HepG2 (cell line): ENCODE data around the gene IQCN. TPM values are rescaled to one million over a fixed set of nuclear protein-coding genes. Genes with fewer than 3 reads are reported as not detected.

Source experiments
- AGO2 ChIP-seq: fragments of 200-400 bp; formaldehyde crosslinking; optimal IDR thresholded peaks from 2 replicates; pipeline ENCODE3; 2017; ENCODE audit warnings: mild to moderate bottlenecking, low read depth, low read length, moderate library complexity
- AKAP8 ChIP-seq: sonication (generic); formaldehyde crosslinking; IDR thresholded peaks from 2 replicates; pipeline ENCODE4 v1.5.1; 2020; ENCODE audit warnings: mild to moderate bottlenecking, missing genetic modification reagents
- DZIP1 ChIP-seq: sonication (generic); formaldehyde crosslinking; IDR thresholded peaks from 2 replicates; pipeline ENCODE4 v1.5.0; 2020; ENCODE audit warnings: mild to moderate bottlenecking, missing genetic modification reagents
- GTF3A ChIP-seq: sonication (generic); formaldehyde crosslinking; conservative IDR thresholded peaks from 2 replicates; pipeline ENCODE4 v1.4.0; 2020; ENCODE audit warnings: mild to moderate bottlenecking, missing genetic modification reagents
- HOMEZ ChIP-seq: IDR thresholded peaks from 2 replicates; pipeline ENCODE4 v1.6.1; 2016; ENCODE audit warnings: low read depth
- HOXA9 ChIP-seq: sonication (generic); formaldehyde crosslinking; IDR thresholded peaks from 2 replicates; pipeline ENCODE4 v1.8.1; 2022; ENCODE audit warnings: missing genetic modification reagents, mild to moderate bottlenecking, moderate library complexity, borderline replicate concordance
- IKZF1 ChIP-seq: fragments of 450-650 bp; IDR thresholded peaks from 2 replicates; pipeline ENCODE4 v1.7.1; 2016
- IRX3 ChIP-seq: sonication (generic); formaldehyde crosslinking; IDR thresholded peaks from 2 replicates; pipeline ENCODE4 v1.8.1; 2023; ENCODE audit warnings: mild to moderate bottlenecking, low read depth, missing genetic modification reagents, borderline replicate concordance
- MAFG ChIP-seq: sonication (generic); formaldehyde crosslinking; IDR thresholded peaks from 2 replicates; pipeline ENCODE4 v1.5.1; 2020; ENCODE audit warnings: mild to moderate bottlenecking, missing genetic modification reagents
- MLX ChIP-seq: IDR thresholded peaks from 2 replicates; pipeline ENCODE4 v1.6.1; 2016
- MXD4 ChIP-seq: IDR thresholded peaks from 2 replicates; pipeline ENCODE4 v1.6.1; 2016; ENCODE audit warnings: mild to moderate bottlenecking, missing biosample characterization, missing genetic modification reagents
- NR1H2 ChIP-seq: sonication (generic); formaldehyde crosslinking; IDR thresholded peaks from 2 replicates; pipeline ENCODE4 v1.8.1; 2022; ENCODE audit warnings: low read depth, missing genetic modification reagents, borderline replicate concordance
- PHF8 ChIP-seq: sonication (generic); formaldehyde crosslinking; IDR thresholded peaks from 2 replicates; pipeline ENCODE4 v1.5.0; 2020; ENCODE audit warnings: missing genetic modification reagents
- RBAK ChIP-seq: sonication (generic); formaldehyde crosslinking; IDR thresholded peaks from 2 replicates; pipeline ENCODE4 v1.5.1; 2020; ENCODE audit warnings: mild to moderate bottlenecking, missing genetic modification reagents
- SP1 ChIP-seq, 2 experiments: fragments of 450-650 bp in 1 of 2; sonication (generic) in 1 of 2; formaldehyde crosslinking in 1 of 2; IDR thresholded peaks; 2 replicates each; pipeline versions ENCODE4 v1.4.0 to v1.6.1; 2016 to 2020; ENCODE audit warnings: missing genetic modification reagents in 1 of 2
- THAP11 ChIP-seq: IDR thresholded peaks from 2 replicates; pipeline ENCODE4 v1.6.1; 2016; ENCODE audit warnings: missing biosample characterization, missing genetic modification reagents
- ZBTB8A ChIP-seq: sonication (generic); formaldehyde crosslinking; IDR thresholded peaks from 2 replicates; pipeline ENCODE4 v1.4.0; 2020; ENCODE audit warnings: mild to moderate bottlenecking, low read depth, missing genetic modification reagents, borderline replicate concordance
- ZMAT3 ChIP-seq: sonication (generic); formaldehyde crosslinking; conservative IDR thresholded peaks from 2 replicates; pipeline ENCODE4 v1.7.0; 2021; ENCODE audit warnings: missing genetic modification reagents
- ZNF441 ChIP-seq: sonication (generic); formaldehyde crosslinking; IDR thresholded peaks from 2 replicates; pipeline ENCODE4 v1.7.0; 2021; ENCODE audit warnings: missing genetic modification reagents, borderline replicate concordance
- ZNF451 ChIP-seq: sonication (generic); formaldehyde crosslinking; IDR thresholded peaks from 2 replicates; pipeline ENCODE4 v1.5.0; 2020; ENCODE audit warnings: mild to moderate bottlenecking, missing genetic modification reagents
- ZNF550 ChIP-seq: sonication (generic); formaldehyde crosslinking; IDR thresholded peaks from 2 replicates; pipeline ENCODE4 v1.4.0; 2020; ENCODE audit warnings: mild to moderate bottlenecking, missing genetic modification reagents, borderline replicate concordance
- ZNF607 ChIP-seq: sonication (generic); formaldehyde crosslinking; IDR thresholded peaks from 2 replicates; pipeline ENCODE4 v1.5.1; 2020; ENCODE audit warnings: missing genetic modification reagents, mild to moderate bottlenecking, borderline replicate concordance
- ZNF7 ChIP-seq: IDR thresholded peaks from 2 replicates; pipeline ENCODE4 v1.6.1; 2016; ENCODE audit warnings: missing biosample characterization, missing genetic modification reagents
- ZNF800 ChIP-seq: sonication (generic); formaldehyde crosslinking; IDR thresholded peaks from 2 replicates; pipeline ENCODE4 v1.4.0; 2020; ENCODE audit warnings: missing genetic modification reagents
- ZNF883 ChIP-seq: sonication (generic); formaldehyde crosslinking; IDR thresholded peaks from 2 replicates; pipeline ENCODE4 v1.5.1; 2020; ENCODE audit warnings: mild to moderate bottlenecking, missing genetic modification reagents; ENCODE audit errors: not compliant biosample characterization
- polyA plus RNA-seq, 8 experiments: library from polyadenylated mRNA; depleted of rRNA in 3 of 8; stranded (reverse) in 7 of 8; unstranded in 1 of 8; fragments of >200 nt; fragmentation: Illumina TruSeq in 4 of 8; extraction: Trizol in 4 of 8; gene quantifications; 2 replicates each; pipeline versions ENCODE4 v1.2.1 to v1.2.3, GENCODE V29; 2011 to 2016; ENCODE audit warnings: low read depth in 4 of 8, missing spikeins in 1 of 8, mixed read lengths in 1 of 8; ENCODE audit not compliant: insufficient read depth in 1 of 8
- total RNA-seq, 5 experiments: library from RNA; depleted of rRNA; stranded (reverse); fragments of >200 nt; fragmentation: Illumina TruSeq; extraction: Trizol; gene quantifications; 2 replicates each; pipeline ENCODE4 v1.2.3, GENCODE V29; 2016; ENCODE audit warnings: low read depth in 1 of 5

IQCN gene
- total and polyA plus RNA-seq, 2 of the 13 experiments (the other 11 are each of a cell fraction or from before 2014, with no cell fraction given): 0.04 to 0.18 TPM

GRCh38 chr19:18233224-18233825 is 40.9 kb downstream of the IQCN start (continued):
- TF ChIP-seq ZNF800 (CRISPR knock-in tag) (peak; percentile 87; the same call in 1 of the 2 replicates), MLX (no peak), HOMEZ (CRISPR knock-in tag) (peak; percentile 53; the same call in 1 of the 2 replicates), ZBTB8A (no peak), HOXA9 (CRISPR knock-in tag) (peak; percentile 92; the same call in 1 of the 2 replicates), ZNF550 (CRISPR knock-in tag) (no peak), RBAK (CRISPR knock-in tag) (no peak), ZNF7 (CRISPR knock-in tag) (peak; percentile 58), SP1 (IDR thresholded peaks at IDR 0.05) (no peak), SP1 (CRISPR knock-in tag; IDR thresholded peaks at IDR 0.05) (no peak), IKZF1 (no peak), ZNF607 (CRISPR knock-in tag) (peak; percentile 89; the same call in 1 of the 2 replicates), AKAP8 (CRISPR knock-in tag) (no peak), THAP11 (CRISPR knock-in tag) (peak; percentile 80), GTF3A (CRISPR knock-in tag) (no peak), ZNF451 (CRISPR knock-in tag) (peak; percentile 84; the same call in 1 of the 2 replicates), MAFG (CRISPR knock-in tag) (no peak), AGO2 (no peak), PHF8 (CRISPR knock-in tag) (no peak; the same call in 1 of the 2 replicates), NR1H2 (no peak), ZMAT3 (peak; percentile 99), DZIP1 (peak; percentile 74; the same call in 1 of the 2 replicates), ZNF883 (CRISPR knock-in tag) (peak; percentile 81), MXD4 (CRISPR knock-in tag) (peak; percentile 92), ZNF441 (peak; percentile 91), IRX3 (no peak)
